HEK293T (cell line): ENCODE results near the gene RBM28.

Source experiments
- CTCF ChIA-PET: fragments of 350-600 bp; formaldehyde crosslinking; extraction: SDS; loops from one replicate; lab custom pipeline; 2021; ENCODE audit warnings: antibody characterized with exemption, inconsistent platforms; lab: Yijun Ruan, JAX
- POLR2A ChIA-PET: fragments of 350-600 bp; formaldehyde crosslinking; extraction: SDS; loops from one replicate; lab custom pipeline; 2020; ENCODE audit warnings: antibody characterized with exemption, inconsistent platforms; lab: Yijun Ruan, JAX
- DNase-seq: peaks from one replicate; pipeline ENCODE4 v3.0.0; 2012; ENCODE audit warnings: mixed read lengths; ENCODE audit errors: extremely low spot score
- ARNT ChIP-seq: fragments of 450-650 bp; IDR thresholded peaks from 2 replicates; pipeline ENCODE4 v1.6.1; 2017; ENCODE audit warnings: mild to moderate bottlenecking
- BHLHE40 ChIP-seq: fragments of 450-650 bp; IDR thresholded peaks from 2 replicates; pipeline ENCODE4 v1.6.1; 2016; ENCODE audit warnings: mild to moderate bottlenecking, moderate library complexity, borderline replicate concordance
- CTBP1 ChIP-seq: fragments of 450-650 bp; IDR thresholded peaks from 2 replicates; pipeline ENCODE4 v1.6.1; 2016; ENCODE audit warnings: borderline replicate concordance
- ELF4 ChIP-seq: fragments of 450-650 bp; IDR thresholded peaks from 2 replicates; pipeline ENCODE4 v1.6.1; 2017; ENCODE audit warnings: antibody characterized with exemption
- FOXA1 ChIP-seq: fragments of 450-650 bp; IDR thresholded peaks from 2 replicates; pipeline ENCODE4 v1.6.1; 2016; ENCODE audit warnings: mild to moderate bottlenecking
- FOXK2 ChIP-seq: fragments of 450-650 bp; IDR thresholded peaks from 2 replicates; pipeline ENCODE4 v1.6.1; 2016; ENCODE audit warnings: mild to moderate bottlenecking
- FOXM1 ChIP-seq: fragments of 450-650 bp; IDR thresholded peaks from 2 replicates; pipeline ENCODE4 v1.6.1; 2017; ENCODE audit warnings: mild to moderate bottlenecking, borderline replicate concordance
- HDGF ChIP-seq: fragments of 450-650 bp; IDR thresholded peaks from 2 replicates; pipeline ENCODE4 v1.6.1; 2017; ENCODE audit warnings: antibody characterized with exemption, borderline replicate concordance
- L3MBTL2 ChIP-seq: fragments of 450-650 bp; conservative IDR thresholded peaks from 2 replicates; pipeline ENCODE4 v1.6.1; 2016; ENCODE audit warnings: mild to moderate bottlenecking
- LEF1 ChIP-seq: fragments of 450-650 bp; IDR thresholded peaks from 2 replicates; pipeline ENCODE4 v1.6.1; 2017; ENCODE audit warnings: mild to moderate bottlenecking, borderline replicate concordance
- NFRKB ChIP-seq: fragments of 450-650 bp; IDR thresholded peaks from 2 replicates; pipeline ENCODE4 v1.6.1; 2016; ENCODE audit warnings: mild to moderate bottlenecking, moderate library complexity
- SP1 ChIP-seq: fragments of 450-650 bp; IDR thresholded peaks from 2 replicates; pipeline ENCODE4 v1.6.1; 2017
- SUZ12 ChIP-seq: fragments of 450-650 bp; IDR thresholded peaks from 2 replicates; pipeline ENCODE4 v1.6.1; 2016; ENCODE audit warnings: mild to moderate bottlenecking
- TARDBP ChIP-seq: fragments of 450-650 bp; IDR thresholded peaks from 2 replicates; pipeline ENCODE4 v1.6.1; 2016
- ZNF384 ChIP-seq: fragments of 450-650 bp; IDR thresholded peaks from 2 replicates; pipeline ENCODE4 v1.6.1; 2016
- TF ChIP-seq, protein P1 (sequence below): fragments of 450-650 bp; IDR thresholded peaks from 2 replicates; pipeline ENCODE4 v1.6.1; 2016

RBM28 gene

DNA sequence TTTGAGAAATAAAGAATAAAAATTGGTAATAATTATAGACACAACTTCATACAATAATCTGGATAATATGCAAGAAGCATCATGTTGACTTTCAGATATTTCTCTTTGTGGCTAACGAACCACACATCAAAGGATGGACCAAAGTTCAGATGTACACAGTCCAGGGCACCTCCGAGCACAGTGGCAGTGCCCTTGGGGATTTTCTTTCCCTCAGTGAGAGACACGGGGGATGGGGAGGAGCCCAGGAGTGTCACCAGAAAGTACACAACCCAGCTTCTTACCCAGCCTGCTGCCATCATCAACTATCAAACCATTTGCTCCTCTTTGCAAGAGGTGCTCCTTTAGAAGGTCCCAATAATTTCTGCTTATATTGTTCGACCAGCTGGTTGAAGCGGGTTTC lies 33.2 kb downstream of the RBM28 start:
- POLR2A ChIA-PET: no interaction called here
- DNase-seq: no peak
- CTCF ChIA-PET: no interaction called here
- TF ChIP-seq ZNF384: no peak
- TF ChIP-seq CTBP1: no peak
- no peak for TF ChIP-seq FOXK2
- no peak for TF ChIP-seq TARDBP
- TF ChIP-seq SUZ12: no peak
- no peak for TF ChIP-seq BHLHE40
- no peak for TF ChIP-seq L3MBTL2
- TF ChIP-seq HDGF: no peak
- TF ChIP-seq SP1: no peak
- no peak for TF ChIP-seq FOXM1
- no peak for TF ChIP-seq LEF1
- no peak for TF ChIP-seq NFRKB

DNA sequence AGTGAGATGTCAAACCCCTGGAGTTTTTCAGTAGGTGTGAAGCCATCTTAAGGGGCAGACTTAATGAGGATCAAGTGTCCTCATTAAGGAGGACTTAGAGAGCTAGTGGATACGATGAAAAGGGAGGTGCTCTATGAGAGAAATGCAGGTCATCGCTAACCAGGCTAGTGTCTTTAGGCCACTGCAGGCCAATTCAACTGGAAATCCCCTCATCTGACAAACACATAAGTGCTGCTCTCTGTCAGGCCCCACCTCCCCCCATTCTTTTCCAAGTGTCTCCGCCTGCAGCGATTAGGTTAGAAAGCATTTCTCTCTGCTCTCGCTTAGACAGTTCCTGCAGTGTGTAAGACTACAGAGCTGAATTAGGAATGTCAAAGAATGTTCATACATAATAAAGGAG lies 33.7 kb downstream of the RBM28 start:
- DNase-seq: no peak
- ChIA-PET CTCF (no interaction called here), POLR2A (no interaction called here)
- TF ChIP-seq ELF4: no peak
- TF ChIP-seq TARDBP: no peak
- no peak for TF ChIP-seq BHLHE40
- TF ChIP-seq ARNT: no peak
- no peak for TF ChIP-seq FOXK2
- TF ChIP-seq CTBP1: no peak
- no peak for TF ChIP-seq ZNF384
- no peak for TF ChIP-seq SP1
- no peak for TF ChIP-seq NFRKB
- TF ChIP-seq FOXM1: no peak
- no peak for TF ChIP-seq L3MBTL2
- no peak for TF ChIP-seq LEF1
- no peak for TF ChIP-seq FOXA1

DNA sequence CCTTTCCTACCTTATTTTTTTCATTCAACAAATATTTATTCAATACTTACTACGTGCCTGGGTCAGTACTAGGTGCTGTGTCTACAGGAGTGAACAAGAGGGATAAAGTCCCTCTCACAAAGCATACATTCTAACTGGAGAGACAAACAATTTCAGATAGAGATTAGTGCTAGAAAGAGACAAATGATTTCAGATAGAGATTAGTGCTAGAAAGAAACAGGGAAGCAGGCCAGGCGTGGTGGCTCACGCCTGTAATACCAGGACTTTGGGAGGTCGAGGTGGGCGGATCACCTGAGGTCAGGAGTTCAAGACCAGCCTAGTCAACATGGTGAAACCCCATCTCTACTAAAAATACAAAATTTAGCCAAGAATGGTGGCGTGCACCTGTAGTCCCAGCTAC lies 34.6 kb downstream of the RBM28 start:
- TF ChIP-seq BHLHE40 (no peak), FOXM1 (no peak), LEF1 (no peak)
- ChIA-PET CTCF (no interaction called here), POLR2A (no interaction called here)
- DNase-seq: no peak

DNA sequence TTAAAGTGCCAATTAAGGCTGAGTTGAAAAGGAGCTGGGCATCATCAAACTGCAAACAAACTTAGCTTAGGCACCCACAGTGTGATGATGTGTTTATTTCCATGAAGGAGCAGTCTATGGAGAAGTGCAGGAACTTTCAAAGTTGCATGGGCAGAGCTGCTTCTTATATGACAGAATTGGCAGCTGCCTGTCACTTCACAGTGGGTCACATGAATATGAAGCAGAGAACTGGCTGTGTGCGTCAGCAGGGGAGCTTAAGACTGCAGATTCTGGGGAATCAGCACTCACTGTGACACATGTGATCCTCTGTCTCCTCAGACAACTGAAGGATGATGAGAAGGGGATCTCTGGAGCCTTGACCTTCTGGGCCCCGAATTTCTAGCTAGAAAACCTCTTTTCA lies 36.6 kb downstream of the RBM28 start:
- no peak for DNase-seq
- TF ChIP-seq CTBP1 (no peak), ARNT (no peak), NFRKB (no peak), LEF1 (no peak), FOXA1 (no peak), SP1 (no peak), FOXK2 (no peak), ELF4 (no peak), L3MBTL2 (no peak), ZNF384 (no peak)
- TF ChIP-seq, protein P1, sequence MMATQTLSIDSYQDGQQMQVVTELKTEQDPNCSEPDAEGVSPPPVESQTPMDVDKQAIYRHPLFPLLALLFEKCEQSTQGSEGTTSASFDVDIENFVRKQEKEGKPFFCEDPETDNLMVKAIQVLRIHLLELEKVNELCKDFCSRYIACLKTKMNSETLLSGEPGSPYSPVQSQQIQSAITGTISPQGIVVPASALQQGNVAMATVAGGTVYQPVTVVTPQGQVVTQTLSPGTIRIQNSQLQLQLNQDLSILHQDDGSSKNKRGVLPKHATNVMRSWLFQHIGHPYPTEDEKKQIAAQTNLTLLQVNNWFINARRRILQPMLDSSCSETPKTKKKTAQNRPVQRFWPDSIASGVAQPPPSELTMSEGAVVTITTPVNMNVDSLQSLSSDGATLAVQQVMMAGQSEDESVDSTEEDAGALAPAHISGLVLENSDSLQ: no peak
- CTCF ChIA-PET: no interaction called here
- POLR2A ChIA-PET: no interaction called here

DNA sequence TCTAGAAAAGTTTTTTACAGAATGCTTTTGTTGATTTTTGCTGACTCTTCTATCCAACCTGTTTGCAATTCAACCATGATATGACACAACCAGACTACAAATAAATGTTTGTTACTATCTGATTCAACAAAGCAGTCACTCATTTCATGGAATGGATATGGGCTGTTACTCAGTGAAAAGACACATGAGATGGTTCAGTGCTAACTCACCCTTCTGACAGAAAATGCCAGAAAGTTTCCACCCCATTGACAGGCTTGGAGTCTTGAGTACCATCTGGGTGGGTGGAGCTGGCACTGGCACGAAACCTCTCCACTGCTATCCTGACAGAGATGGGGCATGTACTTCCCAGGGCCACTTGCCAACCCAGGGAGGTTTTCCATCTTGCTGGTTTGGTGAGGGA lies 39.5 kb downstream of the RBM28 start:
- ChIA-PET POLR2A (no interaction called here), CTCF (no interaction called here)
- DNase-seq: no peak
- TF ChIP-seq L3MBTL2 (no peak), SP1 (no peak), SUZ12 (no peak), FOXA1 (no peak), LEF1 (no peak), FOXK2 (no peak), CTBP1 (no peak), ARNT (no peak), FOXM1 (no peak), TARDBP (no peak), ELF4 (no peak), BHLHE40 (no peak), HDGF (no peak), ZNF384 (no peak), NFRKB (no peak)
- TF ChIP-seq, protein P1: no peak

DNA sequence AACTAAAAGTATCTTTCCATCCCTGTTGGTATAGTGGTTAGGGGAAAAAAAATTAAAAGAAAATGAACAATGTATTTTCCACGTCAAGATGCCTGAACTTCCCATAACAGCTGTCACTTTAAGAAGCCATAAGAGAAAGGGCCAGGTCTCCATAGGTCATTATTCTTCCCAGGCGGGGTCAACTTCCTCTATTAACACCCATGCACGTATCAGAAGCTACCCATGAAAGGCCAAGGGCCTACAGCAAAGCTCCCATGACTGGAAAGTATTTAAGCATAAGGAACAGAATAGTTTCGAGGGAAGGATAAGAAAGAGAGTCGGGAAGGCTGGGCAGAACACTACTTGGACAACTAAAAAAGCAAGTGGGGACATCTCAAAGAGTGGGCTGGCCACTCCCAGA lies 40.1 kb downstream of the RBM28 start:
- DNase-seq: no peak
- POLR2A ChIA-PET: no interaction called here
- TF ChIP-seq SP1 (no peak), ARNT (no peak), L3MBTL2 (no peak), NFRKB (no peak), SUZ12 (no peak), CTBP1 (no peak)
- TF ChIP-seq, protein P1: no peak
- CTCF ChIA-PET: no interaction called here

DNA sequence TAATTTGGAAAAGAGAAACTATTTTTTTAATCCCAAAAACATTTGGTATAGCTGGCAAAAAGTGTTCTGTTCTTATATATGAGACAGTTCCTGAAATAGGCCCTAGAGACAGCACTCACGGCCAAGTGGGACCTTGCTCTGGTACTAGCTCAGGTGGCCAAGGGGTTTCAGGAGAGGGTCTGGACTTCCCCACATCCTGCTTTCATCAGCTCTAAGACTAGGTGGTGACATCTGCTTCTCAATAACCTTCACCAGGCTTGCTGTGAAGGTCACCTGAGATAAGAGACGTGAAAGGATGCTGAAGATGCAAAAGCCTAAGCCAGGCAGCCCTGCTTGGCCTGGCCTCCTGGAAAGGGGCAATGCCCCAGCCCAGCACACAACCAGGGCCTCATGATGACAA lies 40.6 kb downstream of the RBM28 start:
- POLR2A ChIA-PET: no interaction called here
- TF ChIP-seq BHLHE40 (no peak), LEF1 (no peak), HDGF (no peak), SP1 (no peak), SUZ12 (no peak), NFRKB (no peak), ARNT (no peak), L3MBTL2 (no peak), FOXM1 (no peak), CTBP1 (no peak), ELF4 (no peak), ZNF384 (no peak), TARDBP (no peak)
- TF ChIP-seq, protein P1: no peak
- DNase-seq: no peak
- CTCF ChIA-PET: no interaction called here
